CD4-positive, alpha-beta memory T cell (primary cell): Measurements from ENCODE around the gene SPEN. TPM values are rescaled to one million over a fixed set of nuclear protein-coding genes. Genes with fewer than 3 reads are reported as not detected.
"Not testable (repeated sequence)": the region's sequence is repeated elsewhere in the genome, so short reads cannot be mapped to it uniquely, and the experiment has no call there.

Experiments used
- CTCF ChIA-PET: fragments of 350-600 bp; sonication (Branson Sonifier 250); formaldehyde crosslinking; loops from one replicate; lab custom pipeline; 2021; ENCODE audit warnings: inconsistent platforms; ENCODE audit not compliant: partially characterized antibody; lab: Charles Lee
- POLR2A ChIA-PET: fragments of 350-600 bp; sonication (Branson Sonifier 250); formaldehyde crosslinking; loops from one replicate; lab custom pipeline; 2021; ENCODE audit not compliant: partially characterized antibody; lab: Charles Lee
- DNase-seq, 5 donors: peaks; one replicate each; pipeline versions ENCODE4 v3.0.0 to v3.0.0-alpha.2; 2020 to 2022; ENCODE audit warnings: mixed read lengths in 1 of 5
- H3K27ac ChIP-seq: one replicate; pipeline ENCODE4 v1.7.0; 2013; ENCODE audit warnings: low read depth, low read length
- H3K27me3 ChIP-seq: 2 replicates; pipeline ENCODE4 v1.7.0; 2013; ENCODE audit warnings: mild to moderate bottlenecking, low read length, moderate library complexity; ENCODE audit not compliant: insufficient read depth
- H3K36me3 ChIP-seq: 2 replicates; pipeline ENCODE4 v1.7.0; 2013; ENCODE audit warnings: mild to moderate bottlenecking, low read length, moderate library complexity; ENCODE audit not compliant: insufficient read depth
- H3K4me1 ChIP-seq: 2 replicates; pipeline ENCODE4 v1.7.0; 2013; ENCODE audit warnings: mild to moderate bottlenecking, low read length, moderate library complexity; ENCODE audit not compliant: insufficient read depth
- H3K4me3 ChIP-seq, 2 donors: one replicate each; pipeline ENCODE4 v1.7.0; 2013; ENCODE audit warnings: low read length in 2 of 2, mild to moderate bottlenecking in 1 of 2
- H3K9me3 ChIP-seq, 2 donors: one replicate each; pipeline ENCODE4 v1.7.0; 2013; ENCODE audit warnings: low read length in 2 of 2, control low read depth in 1 of 2; ENCODE audit not compliant: control insufficient read depth in 1 of 2
- H3K27ac Mint-ChIP-seq, 7 donors: one replicate each; pipeline ENCODE4 v1.8.0; 2020 to 2021; ENCODE audit warnings: mixed read lengths in 7 of 7, mild to moderate bottlenecking in 6 of 7, inconsistent platforms in 3 of 7, moderate library complexity in 3 of 7
- H3K27me3 Mint-ChIP-seq, 2 donors: one replicate each; pipeline ENCODE4 v1.8.0; 2020 to 2021; ENCODE audit warnings: mixed read lengths in 2 of 2
- H3K36me3 Mint-ChIP-seq, 2 donors: one replicate each; pipeline ENCODE4 v1.8.0; 2020 to 2021; ENCODE audit warnings: mixed read lengths in 2 of 2, inconsistent platforms in 1 of 2, mild to moderate bottlenecking in 1 of 2
- H3K4me1 Mint-ChIP-seq, 4 donors: one replicate each; pipeline ENCODE4 v1.8.0; 2020 to 2021; ENCODE audit warnings: mixed read lengths in 4 of 4, mild to moderate bottlenecking in 1 of 4
- H3K4me3 Mint-ChIP-seq, 8 donors: one replicate each; pipeline ENCODE4 v1.8.0; 2020 to 2021; ENCODE audit warnings: mixed read lengths in 8 of 8, mild to moderate bottlenecking in 7 of 8, moderate library complexity in 6 of 8, inconsistent platforms in 3 of 8
- H3K9me3 Mint-ChIP-seq, 8 donors: one replicate each; pipeline ENCODE4 v1.8.0; 2020 to 2021; ENCODE audit warnings: mixed read lengths in 8 of 8, mild to moderate bottlenecking in 5 of 8, inconsistent platforms in 3 of 8, moderate library complexity in 1 of 8
- intact Hi-C: fragments of 100-400 bp; cut with micrococcal nuclease; formaldehyde crosslinking; loops from one replicate; pipeline ENCODE4 v1.15.1; 2023
- polyA plus RNA-seq, 2 donors: library from polyadenylated mRNA; unstranded; fragments of 300-500 nt; fragmentation: Illumina TruSeq; gene quantifications; one replicate each; pipeline ENCODE4 v1.2.3, GENCODE V29; 2021
- total RNA-seq, 2 experiments: library from RNA; stranded (reverse); gene quantifications; one replicate each; pipeline ENCODE4 v1.2.3, GENCODE V29; 2021

SPEN gene
- total and polyA plus RNA-seq, 4 experiments from 2014 or later: 2.4 to 87.8 (median 62.4) TPM

DNA sequence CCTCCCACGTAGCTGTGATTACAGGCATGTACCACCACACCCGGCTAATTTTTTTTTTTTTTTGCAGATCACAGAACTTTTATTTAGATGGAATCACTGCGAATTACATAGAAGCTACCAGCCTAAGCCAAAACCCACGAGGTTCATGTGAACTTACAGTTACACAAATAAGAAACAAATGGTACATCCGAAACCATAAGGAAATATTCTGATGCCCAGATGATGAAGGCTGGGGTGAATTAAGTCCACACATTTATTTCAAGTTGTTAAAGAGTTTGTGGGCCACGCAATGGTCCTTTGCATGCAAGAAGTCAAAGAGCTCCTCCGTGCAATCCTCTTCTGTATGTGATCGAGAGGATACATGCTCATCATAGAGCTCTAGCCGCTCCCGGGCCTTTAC lies 40.4 kb upstream of the SPEN start:
- CTCF ChIA-PET: interaction anchor here (1.2 to 1.7 kb wide), 2 partner anchors 8 to 248 kb away, joined by 5 read pairs; no protein-coding TSS in a partner anchor
- Histone ChIP-seq H3K27me3 (no peaks in the 10 kb centered on the region), H3K36me3 (no peaks in the 10 kb centered on the region), H3K4me3 (no peak overlapping the region), H3K4me1 (no peaks in the 10 kb centered on the region), H3K9me3 (no peaks in the 10 kb centered on the region), H3K27ac (no peak overlapping the region)
- no peaks in the 10 kb centered on the region for H3K9me3 Mint-ChIP-seq
- POLR2A ChIA-PET: no interaction called here
- H3K4me1 Mint-ChIP-seq: peaks cover 0 to 2% (median 0%) of the 10 kb centered on the region in 4 donors
- H3K27ac Mint-ChIP-seq: no peak overlapping the region
- intact Hi-C loops: no loop called here
- H3K27me3 Mint-ChIP-seq: peaks cover 0 to 3% of the 10 kb centered on the region in 2 donors
- no peaks in the 10 kb centered on the region for H3K36me3 Mint-ChIP-seq
- no peak for DNase-seq
- no peak overlapping the region for H3K4me3 Mint-ChIP-seq

GRCh38 chr1:15807549-15807948 lies 40.0 kb upstream of the SPEN start, which contains the start of gene UQCRHL:
TSS of gene UQCRHL (minus strand) at chr1:15807649. CDS start at chr1:15807649, 0 bp downstream.
- H3K4me1 ChIP-seq, H3K4me3 ChIP-seq, H3K36me3 Mint-ChIP-seq, H3K27ac Mint-ChIP-seq, H3K27ac ChIP-seq, H3K4me3 Mint-ChIP-seq, POLR2A ChIA-PET, H3K36me3 ChIP-seq, H3K4me1 Mint-ChIP-seq, intact Hi-C loops, H3K9me3 Mint-ChIP-seq, H3K27me3 Mint-ChIP-seq, H3K9me3 ChIP-seq, H3K27me3 ChIP-seq, DNase-seq: not testable (repeated sequence)
- CTCF ChIA-PET: interaction anchor here (1.2 to 1.7 kb wide), 2 partner anchors 8 to 248 kb away, joined by 5 read pairs; no protein-coding TSS in a partner anchor

DNA sequence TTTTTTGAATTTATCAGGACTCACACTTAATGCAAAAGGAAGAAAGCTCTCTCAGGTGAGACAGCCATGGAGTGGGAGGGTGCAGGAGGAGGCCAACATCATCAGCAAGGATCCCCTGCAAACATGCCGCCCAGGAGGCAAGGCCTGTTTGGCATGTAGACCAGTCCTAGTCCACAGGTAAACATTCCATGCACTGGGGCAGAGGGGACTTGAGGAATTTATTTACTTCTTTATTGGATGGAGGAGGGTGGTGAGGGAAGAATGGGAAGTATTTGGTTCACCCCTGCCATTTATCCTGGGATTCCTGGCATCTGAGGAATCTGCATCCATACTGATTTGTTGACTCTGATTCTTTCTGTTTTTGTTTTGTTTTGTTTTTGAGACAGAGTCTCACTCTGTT lies 38.6 kb upstream of the SPEN start:
- intact Hi-C loops: no loop called here
- ChIA-PET CTCF (no interaction called here), POLR2A (no interaction called here)
- no peaks in the 10 kb centered on the region for H3K27me3 ChIP-seq
- no peaks in the 10 kb centered on the region for H3K36me3 Mint-ChIP-seq
- H3K4me1 ChIP-seq: no peaks in the 10 kb centered on the region
- no peak overlapping the region for H3K4me3 ChIP-seq
- no peaks in the 10 kb centered on the region for H3K27me3 Mint-ChIP-seq
- no peak for DNase-seq
- no peaks in the 10 kb centered on the region for H3K36me3 ChIP-seq
- no peak overlapping the region for H3K27ac Mint-ChIP-seq
- H3K9me3 ChIP-seq: no peaks in the 10 kb centered on the region
- H3K4me1 Mint-ChIP-seq: no peaks in the 10 kb centered on the region
- no peaks in the 10 kb centered on the region for H3K9me3 Mint-ChIP-seq
- H3K27ac ChIP-seq: no peak overlapping the region
- no peak overlapping the region for H3K4me3 Mint-ChIP-seq

GRCh38 chr1:15810073-15810472 lies 37.4 kb upstream of the SPEN start:
- CTCF ChIA-PET: interaction anchor here (1.3 kb wide), 1 partner anchor 19 kb away, joined by 5 read pairs; no protein-coding TSS in a partner anchor

DNA sequence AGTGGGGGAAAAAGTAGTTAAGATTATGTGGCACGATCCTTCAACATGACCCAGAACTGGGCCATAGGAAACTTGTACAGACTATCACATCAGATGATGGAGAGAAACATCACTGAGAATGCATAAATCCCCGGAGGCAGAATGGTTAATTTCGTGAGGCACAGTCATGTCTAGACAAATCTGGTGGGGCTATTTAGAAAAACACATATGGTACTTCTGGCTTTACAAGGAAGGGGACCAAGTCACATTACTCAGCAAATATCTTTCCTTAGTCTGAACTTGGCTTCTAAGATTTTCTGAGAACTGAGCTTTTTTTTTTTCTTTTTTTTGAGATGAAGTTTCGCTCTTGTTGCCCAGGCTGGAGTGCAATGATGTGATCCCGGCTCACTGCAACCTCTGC lies 30.8 kb upstream of the SPEN start:
- peaks cover 0 to 4% of the 10 kb centered on the region in 2 donors for H3K27me3 Mint-ChIP-seq
- Histone ChIP-seq H3K9me3 (no peaks in the 10 kb centered on the region), H3K4me1 (peaks cover 5% of the 10 kb centered on the region), H3K36me3 (no peaks in the 10 kb centered on the region), H3K27me3 (no peaks in the 10 kb centered on the region), H3K4me3 (no peak overlapping the region), H3K27ac (no peak overlapping the region)
- DNase-seq: no peak
- intact Hi-C loops: loop anchor here (5.0 kb wide), 1 partner anchor 101 kb away; no protein-coding TSS in a partner anchor
- no peaks in the 10 kb centered on the region for H3K9me3 Mint-ChIP-seq
- ChIA-PET CTCF (interaction anchor here (1.6 to 2.4 kb wide), 8 partner anchors 12 to 240 kb away, joined by 3 to 16 read pairs (median 8); partner anchors contain the start of gene SPEN), POLR2A (interaction anchor here (0.6 to 2.8 kb wide), 2 partner anchors 17 to 195 kb away, joined by 4 to 17 read pairs; no protein-coding TSS in a partner anchor)
- H3K4me1 Mint-ChIP-seq: peaks cover 3 to 6% (median 5%) of the 10 kb centered on the region in 4 donors
- no peaks in the 10 kb centered on the region for H3K36me3 Mint-ChIP-seq
- H3K27ac Mint-ChIP-seq: no peak overlapping the region
- no peak overlapping the region for H3K4me3 Mint-ChIP-seq

More at GRCh38 chr1:15810073-15810472, 37.4 kb upstream of the SPEN start:
- no peaks in the 10 kb centered on the region for H3K27me3 ChIP-seq
- no peak overlapping the region for H3K4me3 ChIP-seq
- no peak overlapping the region for H3K4me3 Mint-ChIP-seq
- no peaks in the 10 kb centered on the region for H3K4me1 Mint-ChIP-seq
- no peaks in the 10 kb centered on the region for H3K27me3 Mint-ChIP-seq
- no peak for DNase-seq
- H3K9me3 ChIP-seq: no peaks in the 10 kb centered on the region
- intact Hi-C loops: no loop called here
- H3K27ac ChIP-seq: no peak overlapping the region
- H3K27ac Mint-ChIP-seq: peak overlapping the region in 1 of 7 donors; percentile 69
- POLR2A ChIA-PET: no interaction called here
- no peaks in the 10 kb centered on the region for H3K9me3 Mint-ChIP-seq
- H3K36me3 Mint-ChIP-seq: no peaks in the 10 kb centered on the region
- H3K36me3 ChIP-seq: no peaks in the 10 kb centered on the region
- H3K4me1 ChIP-seq: no peaks in the 10 kb centered on the region

DNA sequence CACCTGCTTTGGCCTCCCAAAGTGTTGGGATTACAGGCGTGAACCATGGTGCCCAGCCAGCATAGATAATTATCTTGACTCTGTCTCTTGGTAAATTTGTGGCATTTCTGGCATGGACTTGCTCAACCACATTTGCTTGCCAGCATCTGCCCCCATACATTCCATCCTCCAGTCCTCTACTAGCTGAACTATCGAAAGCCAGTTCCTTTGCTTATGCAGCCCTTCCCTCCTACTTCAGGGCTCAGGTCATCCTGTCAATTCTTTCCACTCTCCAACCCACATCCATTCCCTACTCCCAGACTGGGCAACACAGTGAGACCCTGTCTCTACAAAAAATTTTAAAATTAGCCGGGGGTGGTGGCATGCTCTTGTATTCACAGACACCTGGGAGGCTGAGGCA lies 27.0 kb upstream of the SPEN start:
- no peak overlapping the region for H3K4me3 Mint-ChIP-seq
- H3K9me3 Mint-ChIP-seq: no peaks in the 10 kb centered on the region
- H3K36me3 Mint-ChIP-seq: no peaks in the 10 kb centered on the region
- intact Hi-C loops: no loop called here
- Histone ChIP-seq H3K9me3 (no peaks in the 10 kb centered on the region), H3K27ac (no peak overlapping the region), H3K36me3 (no peaks in the 10 kb centered on the region), H3K4me1 (peaks cover 8% of the 10 kb centered on the region), H3K4me3 (no peak overlapping the region), H3K27me3 (no peaks in the 10 kb centered on the region)
- ChIA-PET CTCF (no interaction called here), POLR2A (interaction anchor here (4.3 kb wide), 1 partner anchor 13 kb away, joined by 18 read pairs; no protein-coding TSS in a partner anchor)
- no peak for DNase-seq
- H3K4me1 Mint-ChIP-seq: peaks cover 3 to 5% (median 4%) of the 10 kb centered on the region in 4 donors
- H3K27me3 Mint-ChIP-seq: peaks cover 0 to 3% of the 10 kb centered on the region in 2 donors
- H3K27ac Mint-ChIP-seq: peak overlapping the region in 1 of 7 donors; percentile 37

GRCh38 chr1:15825800-15826199 lies 21.7 kb upstream of the SPEN start:
- no peak for DNase-seq
- Histone ChIP-seq H3K27ac (no peak overlapping the region), H3K9me3 (no peaks in the 10 kb centered on the region), H3K4me1 (peaks cover 11% of the 10 kb centered on the region), H3K36me3 (no peaks in the 10 kb centered on the region), H3K27me3 (no peaks in the 10 kb centered on the region), H3K4me3 (no peak overlapping the region)
- Mint-ChIP-seq H3K4me1 (peaks cover 6 to 20% (median 11%) of the 10 kb centered on the region in 4 donors), H3K27me3 (no peaks in the 10 kb centered on the region), H3K9me3 (no peaks in the 10 kb centered on the region), H3K36me3 (no peaks in the 10 kb centered on the region), H3K27ac (peak overlapping the region in 1 of 7 donors; percentile 75), H3K4me3 (no peak overlapping the region)
- intact Hi-C loops: no loop called here
- CTCF ChIA-PET: interaction anchor here (1.6 kb wide), 1 partner anchor 10 kb away, joined by 10 read pairs; no protein-coding TSS in a partner anchor
- POLR2A ChIA-PET: no interaction called here
